GM19193 (cell line): ENCODE data around the gene SOX13.

Experiments
- POLR2A ChIP-seq: IDR thresholded peaks from 4 replicates; pipeline ENCODE4 v1.6.1; 2011; ENCODE audit not compliant: insufficient read depth, insufficient read length; ENCODE audit errors: extremely low read depth

Gene SOX13

GRCh38 chr1:204107892-204108291 lies 35.0 kb downstream of the SOX13 start:
- TF ChIP-seq POLR2A, result no peak

- TF ChIP-seq POLR2A, result no peak
Observed at GRCh38 chr1:204108312-204109141, 35.6 kb downstream of the SOX13 start.

GRCh38 chr1:204110894-204111633 lies 38.1 kb downstream of the SOX13 start:
- TF ChIP-seq POLR2A, result no peak

- no peak for TF ChIP-seq POLR2A
Observed at GRCh38 chr1:204112876-204113730, 40.2 kb downstream of the SOX13 start.

- TF ChIP-seq POLR2A, result no peak
Observed at GRCh38 chr1:204113896-204114295, 41.0 kb downstream of the SOX13 start.

- TF ChIP-seq POLR2A, result no peak
Observed at GRCh38 chr1:204114606-204115005, 41.7 kb downstream of the SOX13 start.

GRCh38 chr1:204115116-204115515 lies 42.2 kb downstream of the SOX13 start:
- no peak for TF ChIP-seq POLR2A

- TF ChIP-seq POLR2A, result no peak
Observed at GRCh38 chr1:204116539-204116938, 43.6 kb downstream of the SOX13 start.

- TF ChIP-seq POLR2A, result no peak
Observed at GRCh38 chr1:204121840-204122555, 49.1 kb downstream of the SOX13 start.

GRCh38 chr1:204123376-204123775 lies 50.5 kb downstream of the SOX13 start:
- TF ChIP-seq POLR2A, result no peak

- TF ChIP-seq POLR2A, result no peak
Observed at GRCh38 chr1:204124639-204125038, 51.7 kb downstream of the SOX13 start.

GRCh38 chr1:204125759-204126351 lies 52.9 kb downstream of the SOX13 start:
- TF ChIP-seq POLR2A, result no peak

GRCh38 chr1:204126386-204126785 lies 53.5 kb downstream of the SOX13 start:
- TF ChIP-seq POLR2A, result no peak

GRCh38 chr1:204126956-204127355 lies 54.0 kb downstream of the SOX13 start:
- TF ChIP-seq POLR2A, result no peak

- TF ChIP-seq POLR2A, result no peak
Observed at GRCh38 chr1:204127597-204128242, 54.8 kb downstream of the SOX13 start.
